ENCODE data around the gene GRM8. TPM values are rescaled to one million over a fixed set of nuclear protein-coding genes. Genes with fewer than 3 reads are reported as not detected.

The GRM8 gene
- total and polyA plus RNA-seq, 10 of the 15 experiments (the other 5 are each of a cell fraction or from before 2014, with no cell fraction given), result 0.33 to 7.1 (median 0.45) TPM; not detected in 2

GRCh38 chr7:126394406-126394805, 858.3 kb downstream of the GRM8 start (continued):
- no peak for TF ChIP-seq RB1 (IDR thresholded peaks at IDR 0.05; ENCODE audit: borderline replicate concordance)

MicroRNA genes within 50 kb of the gene (microRNA counts, 767-probe panel; counts per million panel counts)
- microRNA hsa-miR-592, result 977 counts per million, percentile 26 among the panel's probes with 10 or more counts

Small RNAs within 50 kb of the gene (microRNA-seq; reads per million reads assigned to microRNA genes)
- not detected for gene MIR592

Small RNAs within 50 kb of the gene (small RNA-seq; reads per million reads assigned to genes)
- not detected for gene MIR592

Other genes starting within 250 kb of the GRM8 start
- 14.5 and 16.7 TPM in 2 replicates for gene ZNF800, start 139.8 kb upstream of the GRM8 start, total RNA-seq (2014; rRNA removed)
- 33.9 and 34.3 TPM in 2 replicates for gene ZNF800, start 139.8 kb upstream of the GRM8 start, total RNA-seq (2014; rRNA removed; fragmentation: Illumina TruSeq; extraction: Trizol)
- 28.5 and 31.2 TPM in 2 replicates for gene ZNF800, start 139.8 kb upstream of the GRM8 start, total RNA-seq (2021)
- 23.0 and 31.8 TPM in 2 replicates for gene ZNF800, start 139.8 kb upstream of the GRM8 start, polyA plus RNA-seq (2011; rRNA removed)
- gene ZNF800, start 139.8 kb upstream of the GRM8 start, polyA plus RNA-seq (2014; fragmentation: Illumina TruSeq; extraction: Trizol), result 24.5 and 38.1 TPM in 2 replicates
- gene ZNF800, start 139.8 kb upstream of the GRM8 start, polyA plus RNA-seq (2014; fragmentation: Nextera tagmentation; extraction: Ambion mirVana), result 1 to 10 TPM; 6.8 to 7.4 TPM
- 11.0 and 11.8 TPM in 2 replicates for gene ZNF800, start 139.8 kb upstream of the GRM8 start, polyA plus RNA-seq (2014; rRNA removed)
- 10 to 100 TPM; 26.6 to 27.6 TPM for gene ZNF800, start 139.8 kb upstream of the GRM8 start, polyA plus RNA-seq (2016; fragmentation: Nextera tagmentation; extraction: Ambion mirVana)

All from GM12878 (cell line).